Mesendoderm (in vitro differentiated cells): ENCODE measurements around the gene COMP.

Experiments
- DNase-seq: peaks from one replicate; pipeline ENCODE4 v3.0.0; 2013
- H2AK5ac ChIP-seq: 2 replicates; pipeline ENCODE4 v1.6.1; 2013; ENCODE audit warnings: low read length, inconsistent platforms
- H2BK120ac ChIP-seq: 2 replicates; pipeline ENCODE4 v1.6.1; 2013; ENCODE audit warnings: low read depth, mild to moderate bottlenecking, low read length, moderate library complexity, mixed read lengths
- H2BK15ac ChIP-seq: replicated peaks from 2 replicates; pipeline ENCODE4 v1.6.1; 2013; ENCODE audit warnings: low read depth, mild to moderate bottlenecking, moderate library complexity
- H2BK5ac ChIP-seq: 2 replicates; pipeline ENCODE4 v1.6.1; 2013; ENCODE audit warnings: low read length, inconsistent platforms
- H3K18ac ChIP-seq: 2 replicates; pipeline ENCODE4 v1.6.1; 2013; ENCODE audit warnings: mild to moderate bottlenecking, low read length, mixed read lengths
- H3K23ac ChIP-seq: one replicate; pipeline ENCODE4 v1.6.1; 2013; ENCODE audit warnings: low read length
- H3K27ac ChIP-seq: 2 replicates; pipeline ENCODE4 v1.5.1; 2013; ENCODE audit warnings: low read depth, mild to moderate bottlenecking, inconsistent platforms, low read length, moderate library complexity
- H3K27me3 ChIP-seq: 2 replicates; pipeline ENCODE4 v1.6.1; 2013; ENCODE audit warnings: low read length, control low read depth, mild to moderate bottlenecking, inconsistent platforms; ENCODE audit not compliant: insufficient read depth, poor library complexity
- H3K36me3 ChIP-seq: 2 replicates; pipeline ENCODE4 v1.6.1; 2013; ENCODE audit warnings: low read length, inconsistent platforms; ENCODE audit not compliant: control insufficient read depth, insufficient read depth
- H3K4ac ChIP-seq: one replicate; pipeline ENCODE4 v1.6.1; 2013; ENCODE audit warnings: low read depth, mild to moderate bottlenecking, low read length, moderate library complexity
- H3K4me1 ChIP-seq: 2 replicates; pipeline ENCODE4 v1.6.1; 2013; ENCODE audit warnings: low read depth, low read length, inconsistent platforms; ENCODE audit not compliant: control insufficient read depth
- H3K4me2 ChIP-seq: 2 replicates; pipeline ENCODE4 v1.6.1; 2013; ENCODE audit warnings: low read length
- H3K4me3 ChIP-seq: 2 replicates; pipeline ENCODE4 v1.5.1; 2013; ENCODE audit warnings: mild to moderate bottlenecking, low read length
- H3K56ac ChIP-seq: one replicate; pipeline ENCODE4 v1.6.1; 2013; ENCODE audit warnings: low read length
- H3K79me1 ChIP-seq: 2 replicates; pipeline ENCODE4 v1.6.1; 2013; ENCODE audit warnings: low read length, inconsistent platforms
- H3K79me2 ChIP-seq: 2 replicates; pipeline ENCODE4 v1.6.1; 2013; ENCODE audit warnings: mild to moderate bottlenecking, low read length; ENCODE audit not compliant: control insufficient read depth, insufficient read depth
- H3K9ac ChIP-seq: 2 replicates; pipeline ENCODE4 v1.6.1; 2013; ENCODE audit warnings: low read length, inconsistent platforms
- H4K5ac ChIP-seq: one replicate; pipeline ENCODE4 v1.6.1; 2013; ENCODE audit warnings: low read length
- H4K8ac ChIP-seq: one replicate; pipeline ENCODE4 v1.6.1; 2013; ENCODE audit warnings: low read depth, mild to moderate bottlenecking, control low read depth, low read length, moderate library complexity
- WGBS: extraction: QIAGEN DNeasy Blood & Tissue Kit; methylation state at CpG from one replicate; pipeline ENCODE4 v1.1.7; 2013; ENCODE audit warnings: low lambda C conversion rate, missing lambda C conversion rate; ENCODE audit not compliant: insufficient coverage; ENCODE audit errors: extremely low coverage; 5-methylcytosine and 5-hydroxymethylcytosine counted together

COMP gene

DNA sequence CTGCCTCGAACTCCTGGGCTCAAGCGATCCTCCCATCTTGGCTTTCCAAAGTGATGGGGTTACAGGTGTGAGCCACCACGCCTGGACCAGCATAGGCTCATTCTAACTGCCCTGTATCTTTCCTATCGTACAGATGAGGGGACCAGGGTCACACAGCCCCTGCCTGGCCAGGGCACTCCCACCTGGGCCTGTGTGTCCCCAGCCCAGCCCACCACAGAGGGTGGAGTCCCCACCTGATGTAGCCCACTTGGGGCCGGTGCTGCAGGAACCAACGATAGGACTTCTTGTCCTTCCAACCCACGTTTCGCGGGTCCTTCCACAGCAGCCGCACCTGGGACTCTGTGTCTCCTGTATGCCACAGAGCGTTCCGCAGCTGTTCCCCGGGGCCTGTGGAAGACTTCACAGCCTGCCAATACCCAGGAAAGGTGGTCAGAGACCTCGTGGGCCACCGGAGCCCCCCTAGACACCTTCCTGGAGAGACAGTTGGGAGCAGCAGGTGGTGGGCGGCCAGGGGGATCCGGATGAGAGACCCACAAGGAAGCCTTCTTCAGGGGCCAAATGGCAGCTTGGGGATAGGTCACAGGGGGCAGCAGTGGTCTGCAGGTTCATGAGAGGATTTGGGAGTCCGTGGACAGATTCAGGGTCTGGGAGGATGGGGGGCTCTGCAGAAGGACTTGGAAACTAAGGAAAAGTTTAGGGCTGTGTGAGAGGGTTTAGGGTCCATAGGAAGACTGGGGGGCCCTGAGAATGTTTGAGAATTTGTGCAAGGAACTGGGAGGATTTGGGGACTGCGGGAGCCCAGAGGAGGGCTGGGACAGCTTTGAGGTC lies 6.9 kb downstream of the COMP start:
- H4K5ac ChIP-seq = no peak overlapping the region
- H3K79me2 ChIP-seq = no peaks in the 10 kb centered on the region
- H3K4ac ChIP-seq = no peak overlapping the region
- H3K79me1 ChIP-seq = no peaks in the 10 kb centered on the region
- peaks cover 21% of the 10 kb centered on the region for H3K27me3 ChIP-seq
- no CpG with 5 or more reads among the region's 19 CpGs for WGBS
- no peak overlapping the region for H3K56ac ChIP-seq
- DNase-seq = no peak
- H3K36me3 ChIP-seq = no peaks in the 10 kb centered on the region
- H3K4me3 ChIP-seq = no peak overlapping the region
- H3K4me2 ChIP-seq = no peak overlapping the region
- H3K18ac ChIP-seq = no peak overlapping the region
- no peak overlapping the region for H4K8ac ChIP-seq
- H3K23ac ChIP-seq = no peak overlapping the region
- no peak overlapping the region for H3K9ac ChIP-seq
- no peak overlapping the region for H2BK5ac ChIP-seq
- H2BK120ac ChIP-seq = no peak overlapping the region
- H3K27ac ChIP-seq = no peak overlapping the region
- peaks cover 2% of the 10 kb centered on the region for H3K4me1 ChIP-seq
- H2BK15ac ChIP-seq = no peak overlapping the region
- H2AK5ac ChIP-seq = no peak overlapping the region

- H2AK5ac ChIP-seq = no peak overlapping the region
- H3K27ac ChIP-seq = no peak overlapping the region
- no peaks in the 10 kb centered on the region for H3K36me3 ChIP-seq
- H3K18ac ChIP-seq = no peak overlapping the region
- H3K4me3 ChIP-seq = no peak overlapping the region
- H3K56ac ChIP-seq = no peak overlapping the region
- H2BK15ac ChIP-seq = no peak overlapping the region
- no peak overlapping the region for H3K23ac ChIP-seq
- no peaks in the 10 kb centered on the region for H3K79me2 ChIP-seq
- no peak overlapping the region for H4K8ac ChIP-seq
- DNase-seq = no peak
- no CpG with 5 or more reads among the region's 22 CpGs for WGBS
- no peak overlapping the region for H2BK5ac ChIP-seq
- no peaks in the 10 kb centered on the region for H3K79me1 ChIP-seq
- no peak overlapping the region for H3K4me2 ChIP-seq
- no peak overlapping the region for H2BK120ac ChIP-seq
- no peak overlapping the region for H3K9ac ChIP-seq
- no peak overlapping the region for H4K5ac ChIP-seq
- peaks cover 2% of the 10 kb centered on the region for H3K4me1 ChIP-seq
- no peak overlapping the region for H3K4ac ChIP-seq
- H3K27me3 ChIP-seq = peaks cover 10% of the 10 kb centered on the region
These were observed 8.4 kb downstream of the COMP start for GRCh38 chr19:18782559-18783225.

GRCh38 chr19:18781885-18782527 lies 9.1 kb downstream of the COMP start:
- H2BK5ac ChIP-seq = no peak overlapping the region
- no peak overlapping the region for H3K4me2 ChIP-seq
- no peak for DNase-seq
- WGBS = no CpG with 5 or more reads among the region's 20 CpGs
- no peak overlapping the region for H2BK120ac ChIP-seq
- no peak overlapping the region for H3K4ac ChIP-seq
- no peaks in the 10 kb centered on the region for H3K79me1 ChIP-seq
- no peaks in the 10 kb centered on the region for H3K36me3 ChIP-seq
- H2AK5ac ChIP-seq = no peak overlapping the region
- no peak overlapping the region for H4K8ac ChIP-seq
- H2BK15ac ChIP-seq = no peak overlapping the region
- peaks cover 2% of the 10 kb centered on the region for H3K4me1 ChIP-seq
- no peaks in the 10 kb centered on the region for H3K79me2 ChIP-seq
- no peak overlapping the region for H3K56ac ChIP-seq
- H3K18ac ChIP-seq = no peak overlapping the region
- H3K27ac ChIP-seq = no peak overlapping the region
- no peak overlapping the region for H3K4me3 ChIP-seq
- peaks cover 9% of the 10 kb centered on the region for H3K27me3 ChIP-seq
- no peak overlapping the region for H3K23ac ChIP-seq
- no peak overlapping the region for H3K9ac ChIP-seq
- no peak overlapping the region for H4K5ac ChIP-seq

GRCh38 chr19:18781047-18781600 lies 10.0 kb downstream of the COMP start:
- Histone ChIP-seq H3K79me2 (no peaks in the 10 kb centered on the region), H3K23ac (no peak overlapping the region), H2BK120ac (no peak overlapping the region), H3K4me1 (peaks cover 2% of the 10 kb centered on the region), H3K9ac (no peak overlapping the region), H3K27ac (no peak overlapping the region), H3K4ac (no peak overlapping the region), H4K5ac (no peak overlapping the region), H3K79me1 (no peaks in the 10 kb centered on the region), H2AK5ac (no peak overlapping the region), H2BK15ac (no peak overlapping the region), H3K56ac (no peak overlapping the region), H2BK5ac (no peak overlapping the region), H3K4me3 (no peak overlapping the region), H3K27me3 (peaks cover 3% of the 10 kb centered on the region), H3K18ac (no peak overlapping the region), H3K36me3 (no peaks in the 10 kb centered on the region), H4K8ac (no peak overlapping the region), H3K4me2 (no peak overlapping the region)
- no CpG with 5 or more reads among the region's 14 CpGs for WGBS
- DNase-seq = no peak

DNA sequence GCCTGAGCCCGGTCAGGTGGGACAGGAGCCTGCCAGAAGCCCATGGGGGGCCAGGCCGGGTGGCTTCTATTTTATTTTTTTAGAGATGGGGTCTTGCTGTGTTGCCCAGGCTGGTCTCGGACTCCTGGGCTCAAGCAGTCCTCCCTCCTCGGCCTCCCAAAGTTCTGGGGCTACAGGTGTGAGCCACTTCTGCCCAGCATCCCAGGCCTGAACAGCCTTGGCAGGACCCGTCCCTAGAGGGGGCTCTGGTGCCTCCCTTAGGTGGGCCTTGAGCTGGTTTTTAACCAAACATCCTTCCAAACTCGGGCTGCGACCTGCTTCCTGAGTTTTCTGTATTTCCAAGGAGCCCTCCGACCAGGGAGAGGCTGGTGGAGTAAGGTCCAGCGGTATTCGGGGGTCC lies 10.5 kb downstream of the COMP start:
- Histone ChIP-seq H3K4me2 (no peak overlapping the region), H3K79me2 (no peaks in the 10 kb centered on the region), H2BK15ac (no peak overlapping the region), H3K27me3 (no peaks in the 10 kb centered on the region), H3K4ac (no peak overlapping the region), H3K79me1 (no peaks in the 10 kb centered on the region), H3K4me3 (no peak overlapping the region), H3K56ac (no peak overlapping the region), H4K8ac (no peak overlapping the region), H2BK120ac (no peak overlapping the region), H2BK5ac (no peak overlapping the region), H3K4me1 (peaks cover 2% of the 10 kb centered on the region), H4K5ac (no peak overlapping the region), H3K27ac (no peak overlapping the region), H3K36me3 (no peaks in the 10 kb centered on the region), H2AK5ac (no peak overlapping the region), H3K23ac (no peak overlapping the region), H3K9ac (no peak overlapping the region), H3K18ac (no peak overlapping the region)
- DNase-seq = no peak
- WGBS = no CpG with 5 or more reads among the region's 10 CpGs
